WI38 (cell line): ENCODE measurements around the gene CELSR1.

Source experiments
- H3K4me3 ChIP-seq: 2 replicates; pipeline ENCODE4 v1.5.1; 2011; ENCODE audit warnings: low read depth, mild to moderate bottlenecking, control low read depth, low read length
- CTCF ChIP-seq: IDR thresholded peaks from 2 replicates; pipeline ENCODE4 v1.5.1; 2012; ENCODE audit warnings: low read depth, mild to moderate bottlenecking, control low read depth, low read length

Gene CELSR1

GRCh38 chr22:46416520-46416871, 120.9 kb downstream of the CELSR1 start:
- no peak overlapping the region for H3K4me3 ChIP-seq
- no peak for TF ChIP-seq CTCF

- H3K4me3 ChIP-seq, result no peak overlapping the region
- no peak for TF ChIP-seq CTCF
These were observed 121.5 kb downstream of the CELSR1 start for GRCh38 chr22:46415776-46416519.

- TF ChIP-seq CTCF, result no peak
- no peak overlapping the region for H3K4me3 ChIP-seq
These were observed 122.7 kb downstream of the CELSR1 start for GRCh38 chr22:46414704-46415103.

- H3K4me3 ChIP-seq, result no peak overlapping the region
- TF ChIP-seq CTCF, result no peak
These were observed 123.6 kb downstream of the CELSR1 start for GRCh38 chr22:46413725-46414379.

- no peak for TF ChIP-seq CTCF
- H3K4me3 ChIP-seq, result no peak overlapping the region
These were observed 126.1 kb downstream of the CELSR1 start for GRCh38 chr22:46411347-46411746.

GRCh38 chr22:46410291-46410808, 127.1 kb downstream of the CELSR1 start:
- no peak for TF ChIP-seq CTCF
- no peak overlapping the region for H3K4me3 ChIP-seq

- H3K4me3 ChIP-seq, result no peak overlapping the region
- no peak for TF ChIP-seq CTCF
These were observed 127.7 kb downstream of the CELSR1 start for GRCh38 chr22:46409631-46410210.
